HG03565 (cell line): ENCODE measurements around the gene RPP14.
"Not testable (repeated sequence)": the region's sequence is repeated elsewhere in the genome, so short reads cannot be mapped to it uniquely, and the experiment has no call there.

Experiments
- ATAC-seq: cut with Tn5 transposase; IDR thresholded peaks from one replicate; pipeline ENCODE4 v1.9.1; 2021; ENCODE audit warnings: mild to moderate bottlenecking, moderate library complexity; ENCODE audit not compliant: unreplicated experiment

RPP14 gene

GRCh38 chr3:58290446-58290845 lies 15.6 kb upstream of the RPP14 start:
- not testable (repeated sequence) for ATAC-seq

- no peak for ATAC-seq
These were observed 14.2 kb upstream of the RPP14 start for GRCh38 chr3:58291671-58292338.

GRCh38 chr3:58292866-58293265 lies 13.2 kb upstream of the RPP14 start:
- no peak for ATAC-seq

GRCh38 chr3:58293516-58293915 lies 12.5 kb upstream of the RPP14 start:
- no peak for ATAC-seq

- ATAC-seq: no peak
These were observed 9.8 kb upstream of the RPP14 start for GRCh38 chr3:58296269-58296668.

- no peak for ATAC-seq
These were observed 9.2 kb upstream of the RPP14 start for GRCh38 chr3:58296843-58297242.

- ATAC-seq: no peak
These were observed 7.9 kb upstream of the RPP14 start for GRCh38 chr3:58298190-58298589.

GRCh38 chr3:58299075-58299474 lies 7.0 kb upstream of the RPP14 start:
- ATAC-seq: no peak

GRCh38 chr3:58299839-58300516 lies 6.1 kb upstream of the RPP14 start:
- ATAC-seq: no peak

GRCh38 chr3:58307639-58308215 lies 1.7 kb downstream of the RPP14 start:
- ATAC-seq: no peak

GRCh38 chr3:58308728-58309127 lies 2.7 kb downstream of the RPP14 start:
- no peak for ATAC-seq

- ATAC-seq: no peak
These were observed 11.8 kb downstream of the RPP14 start for GRCh38 chr3:58317811-58318210.

- no peak for ATAC-seq
These were observed 15.7 kb downstream of the RPP14 start for GRCh38 chr3:58321791-58322190.

GRCh38 chr3:58322793-58323192 lies 16.7 kb downstream of the RPP14 start:
- ATAC-seq: no peak

- ATAC-seq: no peak
These were observed 17.7 kb downstream of the RPP14 start for GRCh38 chr3:58323529-58324390.

GRCh38 chr3:58324391-58325390 lies 18.6 kb downstream of the RPP14 start:
- no peak for ATAC-seq

GRCh38 chr3:58325525-58325992 lies 19.5 kb downstream of the RPP14 start:
- no peak for ATAC-seq

GRCh38 chr3:58326267-58326900 lies 20.3 kb downstream of the RPP14 start:
- no peak for ATAC-seq

- ATAC-seq: no peak
These were observed 23.3 kb downstream of the RPP14 start for GRCh38 chr3:58329150-58329921.
